ENCODE measurements around the gene EFCAB8.

The EFCAB8 gene

GRCh38 chr20:32975698-32976674 lies 117.3 kb downstream of the EFCAB8 start:
- no peak for TF ChIP-seq CTCF (IDR thresholded peaks at IDR 0.05; ENCODE audit: low read depth, low read length)
- DNase-seq (ENCODE audit: extremely low read depth, low read depth), result no peak

GRCh38 chr20:32976746-32977145 lies 118.0 kb downstream of the EFCAB8 start:
- TF ChIP-seq CTCF (IDR thresholded peaks at IDR 0.05; ENCODE audit: low read depth, low read length), result no peak
- DNase-seq (ENCODE audit: extremely low read depth, low read depth), result no peak

GRCh38 chr20:32977281-32978008 lies 118.7 kb downstream of the EFCAB8 start:
- no peak for TF ChIP-seq CTCF (IDR thresholded peaks at IDR 0.05; ENCODE audit: low read depth, low read length)
- no peak for DNase-seq (ENCODE audit: extremely low read depth, low read depth)

- DNase-seq (ENCODE audit: extremely low read depth, low read depth), result no peak
- no peak for TF ChIP-seq CTCF (IDR thresholded peaks at IDR 0.05; ENCODE audit: low read depth, low read length)
Observed at GRCh38 chr20:32978009-32978335, 119.2 kb downstream of the EFCAB8 start.

GRCh38 chr20:32979201-32979998 lies 120.7 kb downstream of the EFCAB8 start:
- no peak for TF ChIP-seq CTCF (IDR thresholded peaks at IDR 0.05; ENCODE audit: low read depth, low read length)
- no peak for DNase-seq (ENCODE audit: extremely low read depth, low read depth)

GRCh38 chr20:32980131-32980941 lies 121.6 kb downstream of the EFCAB8 start:
- TF ChIP-seq CTCF (IDR thresholded peaks at IDR 0.05; ENCODE audit: low read depth, low read length), result no peak
- no peak for DNase-seq (ENCODE audit: extremely low read depth, low read depth)

Measured in AG09319 (cell line).